Measurements from ENCODE around the gene POLR1H. TPM values are rescaled to one million over a fixed set of nuclear protein-coding genes. Genes with fewer than 3 reads are reported as not detected.

The POLR1H gene
- total RNA-seq, 1 experiment from 2014 or later: 50.3 TPM

DNA sequence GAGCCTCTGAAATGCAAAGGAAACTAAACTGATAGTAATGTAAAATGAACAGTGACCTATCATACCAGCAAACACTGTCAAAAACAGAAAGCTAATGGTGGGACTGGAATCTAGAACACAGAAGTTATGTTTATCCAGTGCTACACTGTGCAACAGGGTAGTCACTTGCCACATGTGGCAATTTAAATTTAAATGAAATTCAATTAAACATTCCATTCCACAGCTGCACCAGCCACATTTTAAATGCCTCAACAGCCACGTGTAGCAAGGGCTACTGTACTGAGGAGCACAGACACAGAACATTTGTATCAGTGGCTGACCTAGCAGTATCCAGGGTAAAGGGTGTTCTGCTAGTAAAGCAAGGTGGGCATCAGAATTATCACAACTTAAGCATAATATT is 5.6 kb upstream of the POLR1H start:
- in situ Hi-C loops (cut with HindIII; ENCODE audit: low sequenced_read_pairs): no loop called here
- no peak for DNase-seq (ENCODE audit: low spot score)

- no peak for DNase-seq (ENCODE audit: low spot score)
Measured at GRCh38 chr6:30060606-30061091, 416 bp upstream of the POLR1H start.

DNA sequence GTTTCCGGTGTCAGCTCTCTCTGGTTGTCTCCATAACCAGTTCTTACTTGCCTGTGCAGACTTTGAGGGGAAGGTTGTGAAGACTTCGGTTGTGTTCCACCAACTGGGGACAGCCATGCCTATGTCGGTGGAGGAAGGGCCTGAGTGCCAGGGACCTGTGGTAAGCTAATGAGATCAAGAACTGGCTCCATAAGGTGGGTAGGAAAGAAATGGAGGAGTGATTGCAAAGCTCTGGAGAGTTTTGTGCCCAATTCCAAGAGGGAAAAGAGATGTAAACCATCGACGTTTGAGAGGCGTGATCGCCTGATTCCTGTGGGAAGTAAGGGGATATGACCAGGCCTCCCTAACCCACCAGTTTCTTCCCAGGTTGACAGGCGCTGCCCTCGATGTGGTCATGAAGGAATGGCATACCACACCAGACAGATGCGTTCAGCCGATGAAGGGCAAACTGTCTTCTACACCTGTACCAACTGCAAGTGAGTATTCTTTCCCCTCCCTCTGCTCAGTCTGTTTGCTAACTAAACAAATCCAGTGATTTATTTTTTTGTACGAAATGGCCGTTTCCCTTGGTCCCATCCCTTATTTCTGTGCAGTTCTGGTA is 893 bp downstream of the POLR1H start:
- in situ Hi-C loops (cut with HindIII; ENCODE audit: low sequenced_read_pairs): no loop called here

More at GRCh38 chr6:30060606-30061091, 416 bp upstream of the POLR1H start:
- in situ Hi-C loops (cut with HindIII; ENCODE audit: low sequenced_read_pairs): no loop called here

GRCh38 chr6:30062471-30063178 is 1.6 kb downstream of the POLR1H start:
- DNase-seq (ENCODE audit: low spot score): no peak

More for the DNA sequence above, 893 bp downstream of the POLR1H start:
- peak; percentile 34 for DNase-seq (ENCODE audit: low spot score)

DNA sequence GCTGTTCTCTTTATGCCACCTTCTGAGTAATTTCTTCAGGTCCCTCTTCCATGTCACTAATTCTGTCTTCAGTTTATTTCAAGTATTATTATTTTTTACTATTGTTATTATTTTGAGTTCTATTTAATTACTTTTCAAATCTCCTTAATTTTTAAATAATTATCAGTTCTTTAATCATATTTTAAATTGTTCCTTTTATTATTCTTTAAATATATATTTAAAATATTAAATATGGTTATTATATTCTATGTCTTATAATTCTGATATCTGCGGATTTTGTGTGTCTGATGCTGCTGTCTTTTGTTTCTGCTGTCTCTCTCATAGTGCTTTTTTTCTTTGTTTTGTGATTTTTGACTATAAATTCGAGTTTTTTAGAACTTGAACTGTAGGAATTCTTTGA is 2.2 kb downstream of the POLR1H start:
- in situ Hi-C loops (cut with HindIII; ENCODE audit: low sequenced_read_pairs): no loop called here
- DNase-seq (ENCODE audit: low spot score): no peak

More at GRCh38 chr6:30062471-30063178, 1.6 kb downstream of the POLR1H start:
- in situ Hi-C loops (cut with HindIII; ENCODE audit: low sequenced_read_pairs): no loop called here

DNA sequence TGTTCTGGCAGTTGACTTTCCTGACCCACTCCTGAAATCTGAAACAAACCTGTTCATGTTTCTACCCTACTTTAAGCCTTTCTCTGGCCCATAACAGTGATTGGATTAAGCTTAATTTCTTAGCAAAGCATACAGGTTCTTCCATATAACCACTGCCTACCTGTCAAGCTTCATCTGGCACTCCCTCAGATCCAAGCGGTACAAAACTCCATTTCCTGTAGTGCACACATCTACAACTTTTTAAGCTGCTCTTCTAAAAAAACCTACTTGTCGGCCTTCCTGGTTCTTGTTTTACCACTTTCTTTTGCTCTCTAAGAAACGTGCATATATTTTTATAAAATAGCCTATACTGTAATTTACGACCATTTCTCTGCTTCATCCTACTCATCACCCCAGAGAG is 5.0 kb downstream of the POLR1H start:
- DNase-seq (ENCODE audit: low spot score): no peak
- in situ Hi-C loops (cut with HindIII; ENCODE audit: low sequenced_read_pairs): no loop called here

DNA sequence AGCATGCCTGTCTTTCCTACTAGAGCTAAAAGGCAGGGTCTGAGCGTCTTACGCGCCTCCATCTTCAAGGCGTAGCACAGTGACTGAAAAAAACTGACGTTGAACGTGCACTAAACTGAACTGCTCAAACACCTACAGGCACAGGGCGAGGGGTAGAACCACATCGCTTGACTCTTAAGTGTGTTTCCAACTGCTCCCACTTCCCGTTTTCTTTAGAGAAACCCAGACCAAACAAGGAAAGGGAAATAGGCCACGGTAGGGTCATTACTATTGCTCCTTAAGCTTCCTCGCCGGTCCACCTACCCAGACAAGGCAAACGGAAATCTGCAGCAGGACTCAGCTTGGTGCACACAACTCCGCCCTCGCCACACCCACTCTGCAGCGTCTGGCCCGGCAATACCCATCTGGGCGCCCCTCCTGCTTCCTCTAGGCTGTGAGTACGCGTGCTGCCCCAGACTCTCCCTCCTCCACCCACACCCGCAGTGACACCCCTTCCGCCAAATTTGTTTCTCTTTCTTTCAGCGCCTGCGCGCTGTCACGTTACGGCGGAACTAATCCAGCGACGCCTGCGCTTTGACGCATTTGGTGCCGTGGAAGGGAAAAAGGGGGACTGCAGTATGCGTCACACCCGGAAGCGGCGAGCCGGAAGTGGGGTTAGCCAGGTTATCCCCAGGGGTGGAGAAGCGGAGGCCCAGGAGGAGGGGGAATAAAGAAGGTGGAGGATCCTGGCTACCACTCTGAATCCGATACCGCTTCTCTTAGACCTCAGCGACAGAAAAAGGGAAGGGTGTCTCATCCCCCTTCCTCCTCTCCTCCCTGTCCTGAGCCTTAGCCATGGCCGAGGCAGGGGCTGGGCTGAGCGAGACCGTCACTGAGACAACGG is 5.8 kb downstream of the POLR1H start, which contains the start of gene PPP1R11:
Gene PPP1R11 (plus strand): TSS at position 622 of the 883 bp plus-strand sequence. CDS start 213 bp downstream, at position 835.
- in situ Hi-C loops (cut with HindIII; ENCODE audit: low sequenced_read_pairs): no loop called here
- peak; percentile 99 for DNase-seq (ENCODE audit: low spot score)

- no peak for DNase-seq (ENCODE audit: low spot score)
Measured at GRCh38 chr6:30067460-30068139, 6.5 kb downstream of the POLR1H start.

GRCh38 chr6:30071081-30071818 is 10.2 kb downstream of the POLR1H start:
- no peak for DNase-seq (ENCODE audit: low spot score)
- in situ Hi-C loops (cut with HindIII; ENCODE audit: low sequenced_read_pairs): no loop called here

More at GRCh38 chr6:30067460-30068139, 6.5 kb downstream of the POLR1H start:
- in situ Hi-C loops (cut with HindIII; ENCODE audit: low sequenced_read_pairs): no loop called here

- no peak for DNase-seq (ENCODE audit: low spot score)
- in situ Hi-C loops (cut with HindIII; ENCODE audit: low sequenced_read_pairs): no loop called here
Measured at GRCh38 chr6:30071858-30072257, 10.8 kb downstream of the POLR1H start.

- in situ Hi-C loops (cut with HindIII; ENCODE audit: low sequenced_read_pairs): no loop called here
- DNase-seq (ENCODE audit: low spot score): peak; percentile 2
Measured at GRCh38 chr6:30073489-30074235, 12.6 kb downstream of the POLR1H start.

DNA sequence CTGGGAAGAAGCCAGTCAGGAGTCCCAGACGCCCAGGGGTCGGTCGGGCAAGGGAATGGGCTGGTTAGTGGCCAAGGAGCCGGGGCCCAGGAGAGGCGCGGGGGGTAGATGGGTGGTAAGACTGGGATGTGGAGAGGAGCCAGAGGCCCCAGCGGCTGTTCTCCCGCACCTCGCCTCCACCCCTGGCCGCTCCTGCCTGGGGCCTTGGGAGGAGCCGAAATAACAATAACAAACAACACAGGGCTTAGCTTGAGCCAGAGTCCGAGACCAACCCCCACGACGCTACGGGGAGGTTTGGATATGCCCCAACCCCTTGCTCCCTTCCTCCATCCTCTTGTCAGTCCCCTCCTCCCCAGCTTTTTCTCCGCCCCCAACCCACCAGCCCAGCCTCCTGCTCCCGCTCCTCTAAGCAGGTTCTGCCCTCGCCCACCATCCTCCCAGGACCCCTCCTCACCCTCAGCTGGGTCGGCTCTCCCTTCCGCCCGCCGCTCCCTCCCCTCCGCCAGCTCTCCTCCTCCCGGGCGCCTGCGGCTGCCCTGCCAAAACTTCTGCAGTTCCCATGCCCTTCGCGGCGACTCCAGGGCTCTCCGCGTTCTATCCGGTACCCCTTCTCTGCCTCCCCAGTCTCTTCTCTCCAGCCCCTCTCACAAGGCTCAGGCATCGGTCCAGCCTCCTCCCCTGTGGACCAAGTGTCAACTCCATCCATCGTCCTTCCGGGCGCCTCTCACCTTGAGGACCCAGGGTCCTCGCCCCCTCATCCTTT is 13.4 kb downstream of the POLR1H start:
- in situ Hi-C loops (cut with HindIII; ENCODE audit: low sequenced_read_pairs): no loop called here
- no peak for DNase-seq (ENCODE audit: low spot score)

DNA sequence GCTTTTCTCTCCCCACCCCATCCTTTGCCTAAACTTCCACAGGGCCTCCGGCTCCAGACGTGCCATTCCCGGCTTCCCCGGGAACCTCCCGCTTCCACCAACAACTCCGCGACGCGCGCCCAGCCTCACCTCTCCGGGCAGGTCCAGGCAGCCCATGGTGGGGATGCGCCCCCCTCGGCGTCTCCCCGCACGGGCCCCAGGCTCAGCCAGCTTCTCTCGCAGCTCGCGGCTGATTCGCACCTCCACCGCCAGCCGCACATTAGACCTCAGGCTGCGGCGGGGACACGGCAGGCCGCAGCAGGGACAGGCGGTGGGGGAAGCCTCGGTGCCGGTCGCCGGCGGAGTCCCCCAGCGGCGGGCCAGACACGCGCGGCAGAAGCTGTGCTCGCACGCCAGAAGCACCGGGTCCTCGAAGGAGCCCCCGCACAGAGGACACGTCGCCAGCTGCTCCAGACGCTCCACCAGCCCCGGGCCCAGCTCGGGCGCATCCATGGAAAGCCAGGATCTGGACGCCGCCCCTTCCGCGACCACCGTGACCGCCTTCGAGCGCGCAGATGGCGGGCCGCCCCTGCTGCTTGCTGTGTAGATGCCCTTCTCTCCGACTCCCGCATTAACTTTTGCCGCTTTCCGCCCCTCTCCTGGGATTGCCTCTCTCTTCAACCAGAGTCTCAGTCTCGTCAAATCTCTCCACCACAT is 14.2 kb downstream of the POLR1H start, which contains the start of gene RNF39:
Gene RNF39 (minus strand): TSS at position 676 of the 696 bp plus-strand sequence. CDS start 184 bp downstream, at position 492.
- in situ Hi-C loops (cut with HindIII; ENCODE audit: low sequenced_read_pairs): no loop called here
- no peak for DNase-seq (ENCODE audit: low spot score)

- in situ Hi-C loops (cut with HindIII; ENCODE audit: low sequenced_read_pairs): no loop called here
- DNase-seq (ENCODE audit: low spot score): no peak
Measured at GRCh38 chr6:30075790-30076732, 15.0 kb downstream of the POLR1H start.

GRCh38 chr6:30077218-30077617 is 16.2 kb downstream of the POLR1H start:
- no peak for DNase-seq (ENCODE audit: low spot score)
- in situ Hi-C loops (cut with HindIII; ENCODE audit: low sequenced_read_pairs): no loop called here

Measured in G401 (cell line).